DMS79 treated with DMSO at 0.1 percent for 48 hours (cell line): ENCODE results near the gene CTNNA2.
A peak's percentile ranks its signal among the peaks of the same experiment; 100 is the strongest.

Experiments used
- DNase-seq: peaks from one replicate; lab custom pipeline; 2025; lab: John Stamatoyannopoulos, UW

CTNNA2 gene

GRCh38 chr2:80217446-80217845 lies 704.6 kb downstream of the CTNNA2 start:
- no peak for DNase-seq

GRCh38 chr2:80222644-80223043 lies 709.8 kb downstream of the CTNNA2 start:
- DNase-seq: no peak

GRCh38 chr2:80231421-80231820 lies 718.6 kb downstream of the CTNNA2 start:
- no peak for DNase-seq

DNA sequence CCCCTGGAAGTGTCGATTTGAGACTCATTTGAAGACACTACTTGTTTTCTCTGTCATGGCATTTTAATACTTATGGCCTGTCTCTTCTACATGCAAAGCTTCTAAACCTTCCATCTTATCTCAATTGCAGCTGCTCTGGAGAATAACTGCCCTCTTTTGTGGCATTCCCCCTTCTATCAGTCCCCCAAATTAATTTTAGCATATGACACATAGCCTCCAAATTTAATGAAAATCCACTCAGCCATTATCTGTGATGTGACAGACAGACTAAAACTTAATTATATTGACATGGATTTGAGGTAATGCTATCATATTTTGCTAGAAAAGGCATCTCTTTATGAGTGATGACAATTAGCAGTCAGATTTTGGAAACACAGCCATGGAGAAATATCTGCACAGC lies 720.5 kb downstream of the CTNNA2 start:
- no peak for DNase-seq

- no peak for DNase-seq
Observed at GRCh38 chr2:80238692-80239469, 726.0 kb downstream of the CTNNA2 start.

DNA sequence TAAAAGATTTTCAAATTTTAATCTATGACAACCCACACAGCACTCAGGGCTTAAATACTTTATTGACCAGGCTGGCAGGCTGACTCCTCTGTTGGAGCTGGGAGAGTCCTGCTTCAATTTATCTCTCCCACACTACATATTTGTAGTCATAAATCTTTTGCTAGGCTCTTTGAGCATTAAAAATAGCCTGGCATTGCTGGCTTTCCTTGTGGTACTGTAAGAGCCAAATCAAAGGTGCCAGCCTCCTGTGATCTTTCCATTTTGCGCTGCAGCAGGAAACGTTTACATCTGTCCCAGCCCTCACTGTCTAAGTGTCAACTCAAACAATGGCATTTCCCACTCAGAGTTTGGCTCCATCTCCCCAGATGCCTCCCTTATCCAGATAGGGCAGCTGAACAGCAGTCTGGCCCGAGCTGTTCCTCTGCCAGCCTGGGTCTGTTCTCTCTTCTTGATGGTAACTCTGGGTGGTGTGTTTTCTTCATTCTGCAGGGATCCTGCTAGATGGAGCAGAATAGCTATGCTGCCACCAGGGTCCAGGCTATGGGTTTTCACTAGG lies 729.6 kb downstream of the CTNNA2 start:
- peak; percentile 19 for DNase-seq

DNA sequence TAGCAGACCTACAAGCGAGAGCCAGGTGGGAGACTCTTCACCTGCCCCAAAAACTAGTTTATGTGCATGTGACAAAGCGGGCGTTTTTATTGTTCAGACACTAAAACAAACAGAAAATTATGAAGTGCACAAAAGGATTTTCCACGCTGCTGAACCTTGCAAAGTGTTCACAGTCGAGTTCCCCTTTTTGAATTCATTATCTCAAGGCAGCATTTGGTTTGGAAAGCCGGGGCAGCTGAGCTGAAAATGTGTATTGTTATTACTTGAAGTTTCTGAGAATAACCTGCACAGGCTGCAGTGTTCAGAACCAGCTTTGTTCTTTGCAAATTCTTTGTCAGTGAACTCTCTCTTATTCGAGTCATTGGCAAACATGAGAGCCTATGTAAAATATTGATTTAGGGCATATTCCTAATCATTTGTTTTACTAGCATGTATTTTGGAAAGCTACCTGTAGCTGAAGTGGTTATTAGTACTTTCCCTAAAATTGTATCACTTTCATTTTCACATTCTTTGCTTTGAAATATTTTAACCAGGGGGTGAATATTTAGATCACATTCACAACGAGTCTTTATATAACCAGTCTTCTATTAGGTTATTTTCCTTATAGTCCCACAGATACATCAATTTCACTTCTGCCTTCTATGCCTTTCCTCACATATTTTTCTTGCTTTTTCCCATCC lies 732.2 kb downstream of the CTNNA2 start:
- DNase-seq: peak; percentile 52

DNA sequence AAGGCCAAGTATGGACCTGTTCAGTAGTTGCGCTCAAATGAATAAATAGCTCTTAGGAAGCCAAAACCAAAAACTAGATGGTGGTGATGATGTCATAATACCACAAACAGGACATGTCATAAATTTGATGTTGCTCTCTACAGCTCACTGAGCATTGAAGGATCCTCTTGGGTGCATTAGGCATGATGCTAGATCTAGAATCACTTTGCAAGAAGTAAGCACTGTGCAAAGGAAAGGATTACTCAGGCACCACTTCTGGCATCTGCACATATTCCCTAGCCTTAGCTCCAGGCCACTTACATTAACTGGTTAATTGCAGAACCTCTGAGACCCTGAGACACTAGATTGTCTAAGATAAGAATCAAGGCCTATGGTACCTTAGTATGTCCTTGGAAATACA lies 733.7 kb downstream of the CTNNA2 start:
- peak; percentile 90 for DNase-seq

DNA sequence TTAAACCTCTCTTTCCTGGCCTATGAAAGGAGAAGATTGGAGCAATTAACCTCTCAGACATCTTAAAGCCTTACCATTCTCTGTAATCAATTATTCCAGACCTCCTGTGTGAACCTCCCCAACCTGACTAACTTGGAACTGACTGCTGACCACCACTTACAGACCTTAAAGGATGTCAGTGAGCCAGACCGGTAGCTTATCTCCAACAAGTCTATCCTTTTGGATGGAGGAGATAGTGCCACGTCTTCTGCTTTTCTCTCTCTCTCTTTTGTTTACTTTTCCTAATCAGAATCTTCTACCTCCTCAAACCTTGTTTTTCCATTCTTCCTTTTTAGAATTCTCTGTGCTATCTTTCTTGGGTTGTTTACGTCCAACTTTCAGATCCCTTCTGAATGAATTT lies 734.5 kb downstream of the CTNNA2 start:
- DNase-seq: no peak

DNA sequence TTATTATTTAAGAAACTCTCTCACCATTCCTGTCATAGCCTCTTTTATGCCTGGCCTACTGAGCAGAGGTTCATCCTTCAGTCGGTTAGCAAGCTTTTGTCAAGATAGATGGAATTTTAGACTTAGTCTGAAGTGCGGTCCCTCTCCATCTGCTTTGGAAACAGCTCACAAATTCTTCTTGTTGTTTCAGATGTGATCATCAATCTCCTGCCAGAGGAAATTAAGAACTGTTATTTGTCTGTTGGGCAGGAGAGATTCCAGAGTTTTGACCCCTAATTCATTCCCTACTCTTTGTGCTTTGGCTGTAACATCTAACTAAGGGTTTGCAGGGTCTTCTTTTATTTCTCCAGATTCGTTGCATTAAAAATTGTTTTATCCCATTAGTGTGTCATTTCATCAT lies 735.3 kb downstream of the CTNNA2 start:
- DNase-seq: no peak

DNA sequence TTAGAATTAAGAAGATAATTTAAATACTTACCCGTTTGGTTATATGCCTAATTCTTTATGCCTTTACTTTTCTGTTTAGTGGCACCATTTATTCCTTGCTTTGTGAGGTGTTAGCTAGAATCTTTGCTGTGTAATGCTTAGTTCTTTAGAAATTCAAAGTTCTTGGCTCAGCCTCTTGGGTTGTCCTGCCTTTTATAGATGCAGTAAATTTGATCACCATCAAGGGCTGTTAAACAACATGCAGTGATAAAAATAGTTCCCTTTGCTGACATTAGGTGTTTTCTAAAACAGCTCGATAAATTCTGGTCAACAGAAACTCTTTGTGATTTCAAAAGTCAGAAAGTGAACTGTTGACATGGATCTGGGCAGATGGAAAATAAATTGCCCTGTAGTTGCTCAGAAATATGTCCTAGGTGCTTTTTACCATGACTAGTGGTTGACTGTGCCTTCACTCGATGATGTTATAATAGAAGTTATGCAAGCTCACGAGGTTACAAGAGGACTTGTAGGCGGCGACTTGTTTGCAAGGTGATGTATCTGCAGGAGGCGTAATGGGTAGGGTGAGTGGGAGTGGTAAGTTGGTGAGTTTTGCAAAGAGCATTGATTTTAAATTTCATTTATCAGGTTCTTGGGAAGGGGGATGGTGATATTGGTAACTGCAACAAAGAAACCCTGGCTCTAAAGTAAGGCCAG lies 739.6 kb downstream of the CTNNA2 start:
- no peak for DNase-seq

- peak; percentile 4 for DNase-seq
Observed at GRCh38 chr2:80255918-80256781, 743.3 kb downstream of the CTNNA2 start.

DNA sequence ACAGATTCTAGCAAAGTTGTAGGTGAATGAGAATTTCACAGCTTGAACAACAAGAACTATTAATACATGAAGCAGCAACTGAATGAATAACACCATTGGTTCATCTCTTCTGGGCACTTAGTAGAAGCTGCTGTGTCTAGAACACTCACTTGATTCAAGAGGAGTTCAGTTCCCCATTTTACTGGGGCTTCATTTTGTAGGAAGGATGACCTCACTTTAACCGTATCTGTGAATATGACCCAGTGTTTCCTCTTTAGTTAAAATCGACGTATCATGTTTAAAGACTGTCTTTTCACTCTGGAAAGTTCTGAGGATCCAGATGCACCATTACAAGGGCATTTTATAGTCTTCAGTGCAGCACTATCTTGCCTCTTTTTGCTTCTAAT lies 743.9 kb downstream of the CTNNA2 start:
- DNase-seq: no peak

DNA sequence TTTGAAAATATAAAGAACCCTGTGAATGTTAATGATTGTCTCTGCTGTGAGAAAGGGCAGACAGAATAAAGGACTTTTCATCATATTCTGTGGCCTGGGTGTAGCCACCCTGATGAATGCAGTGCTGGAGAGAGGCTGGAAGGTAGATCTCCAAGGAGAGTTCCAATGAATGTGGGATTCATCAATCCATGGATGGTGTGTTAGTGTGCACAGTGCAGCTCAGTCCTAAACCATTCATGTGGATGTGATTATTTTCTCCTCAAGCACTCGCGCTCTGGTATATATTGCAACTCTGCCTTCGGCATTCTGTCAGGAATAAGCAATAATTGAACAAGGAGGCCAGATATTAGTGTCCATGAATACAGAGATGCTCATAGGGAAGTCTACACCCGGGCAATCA lies 744.6 kb downstream of the CTNNA2 start:
- no peak for DNase-seq

DNA sequence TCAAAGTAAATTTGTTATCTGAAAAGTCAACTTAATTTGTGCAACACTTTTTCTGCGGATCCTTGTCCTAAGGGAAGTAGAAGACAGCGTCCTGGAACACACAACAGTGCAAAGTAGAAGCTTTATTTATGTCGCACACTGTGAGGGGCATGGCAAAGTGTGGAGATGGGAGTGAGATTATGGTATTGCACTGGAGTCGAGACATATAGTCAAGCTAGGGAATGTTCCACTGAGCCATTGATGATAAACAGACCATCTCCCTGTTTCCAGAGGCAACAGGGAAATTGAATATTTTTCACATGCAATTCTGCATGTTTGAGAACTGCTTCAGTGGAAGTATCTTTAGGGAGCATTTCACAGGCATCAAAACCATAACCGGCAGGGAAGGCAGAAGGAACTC lies 745.5 kb downstream of the CTNNA2 start:
- no peak for DNase-seq

DNA sequence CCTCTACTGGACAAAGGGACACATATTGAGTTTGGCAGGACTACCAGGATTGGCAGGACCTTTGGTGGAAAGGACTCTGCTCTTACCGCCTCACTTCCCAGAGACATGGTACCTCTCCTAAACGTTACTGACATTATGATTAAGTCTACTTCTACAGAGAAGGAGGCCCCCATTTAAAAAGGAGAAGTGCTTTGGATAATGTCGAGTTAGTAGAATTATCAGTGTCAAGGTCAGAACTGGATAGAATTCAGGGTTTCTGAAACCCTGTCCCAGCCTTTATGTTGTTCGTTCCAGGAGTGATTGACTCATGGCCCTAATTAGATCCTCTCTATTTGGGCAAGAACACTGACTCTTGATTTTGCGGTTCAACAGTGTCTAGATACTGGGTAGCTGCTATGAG lies 745.9 kb downstream of the CTNNA2 start:
- no peak for DNase-seq

DNA sequence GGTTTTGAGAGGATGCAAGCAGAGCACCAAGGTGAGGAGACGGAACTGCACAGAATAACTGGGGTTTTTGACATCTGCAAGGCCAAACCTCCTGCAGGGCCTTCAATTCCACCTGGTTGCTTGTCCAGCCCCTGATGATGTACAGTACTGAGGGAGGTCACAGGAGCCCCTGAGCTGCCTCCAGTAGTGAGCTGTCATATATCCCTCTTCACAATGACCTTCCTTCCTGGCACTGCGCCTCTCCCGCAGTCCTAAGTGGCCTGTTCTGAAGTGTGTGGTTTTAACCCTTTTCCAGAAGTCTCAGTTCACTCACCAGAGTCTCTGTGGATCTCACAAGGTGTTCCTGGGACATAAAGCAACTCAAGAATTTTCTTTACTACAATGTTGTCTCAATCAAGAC lies 746.4 kb downstream of the CTNNA2 start:
- DNase-seq: peak; percentile 13

DNA sequence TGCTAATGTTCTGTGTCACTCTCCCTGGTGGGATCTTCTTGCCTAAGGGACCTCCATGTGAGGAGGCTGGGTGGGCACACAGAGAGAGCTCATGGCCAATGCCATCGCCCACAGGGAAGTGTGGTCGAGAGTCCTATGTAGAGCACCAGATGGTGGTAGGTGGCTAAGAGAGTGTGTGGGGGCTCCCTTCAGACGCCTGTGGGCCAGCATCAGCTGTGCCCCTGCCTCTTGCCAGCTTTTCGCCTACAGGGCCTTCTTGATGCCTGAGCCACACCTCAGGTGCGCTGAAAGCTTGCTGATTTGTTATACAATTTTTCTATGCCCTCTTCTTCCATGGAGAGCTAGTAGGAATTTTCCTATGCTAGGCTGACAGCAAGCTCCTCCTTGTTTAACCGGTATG lies 753.4 kb downstream of the CTNNA2 start:
- no peak for DNase-seq

- DNase-seq: no peak
Observed at GRCh38 chr2:80269806-80270205, 757.0 kb downstream of the CTNNA2 start.

- DNase-seq: no peak
Observed at GRCh38 chr2:80280598-80280997, 767.7 kb downstream of the CTNNA2 start.

DNA sequence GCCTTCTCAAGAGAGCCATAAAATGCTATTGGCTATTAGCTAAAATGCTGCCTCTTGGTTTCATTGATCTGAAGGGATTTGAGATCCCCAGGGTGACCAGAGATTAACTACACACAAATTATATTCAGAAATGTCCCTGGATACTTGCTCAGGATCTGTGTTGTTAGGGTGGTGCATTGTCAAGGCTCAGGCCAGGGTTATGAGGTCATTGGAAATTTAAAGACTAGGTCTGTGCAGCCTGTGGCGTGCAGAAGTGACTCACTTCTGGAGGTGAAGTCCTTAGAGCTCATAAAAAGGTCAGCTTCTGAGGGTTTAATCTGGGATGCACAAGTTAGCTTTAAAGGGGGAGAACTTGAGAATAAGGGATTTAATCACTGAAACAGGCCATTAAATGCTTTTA lies 768.2 kb downstream of the CTNNA2 start:
- DNase-seq: no peak

DNA sequence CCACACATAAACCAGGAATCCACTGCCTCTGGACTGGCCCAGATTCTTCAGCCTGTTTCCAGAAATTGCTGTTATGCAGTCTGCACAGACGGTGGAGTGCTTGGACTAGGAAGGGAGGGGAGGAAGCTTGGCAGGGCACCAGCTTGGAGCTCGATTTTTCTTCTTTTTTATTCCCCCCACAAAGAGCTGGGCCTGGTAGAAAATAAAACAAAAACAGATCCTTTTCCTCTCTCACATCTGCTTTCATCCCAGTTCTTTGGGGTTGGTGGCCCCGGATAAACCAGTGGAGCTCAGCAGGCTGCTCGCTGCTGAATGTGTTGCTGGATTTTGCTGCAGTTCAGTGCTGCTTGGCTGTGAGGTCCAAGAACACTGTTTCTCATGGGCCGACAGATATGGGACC lies 775.7 kb downstream of the CTNNA2 start:
- peak; percentile 8 for DNase-seq
